DOHH2 (cell line): ENCODE measurements around the gene SEPTIN11.
A peak's percentile ranks its signal among the peaks of the same experiment; 100 is the strongest.

Experiments
- H3F3A ChIP-seq: fragments of 200-600 bp; sonication (generic), shearing (Covaris generic); 2 replicates; pipeline ENCODE4 v1.6.0; 2016; ENCODE audit warnings: antibody characterized with exemption, mild to moderate bottlenecking; ENCODE audit not compliant: control insufficient read depth, insufficient read depth
- H3K27ac ChIP-seq: fragments of 200-600 bp; sonication (generic); 2 replicates; pipeline ENCODE4 v1.5.1; 2014; ENCODE audit warnings: low read depth, mild to moderate bottlenecking, low read length, moderate library complexity
- H3K27me3 ChIP-seq: fragments of 200-600 bp; sonication (generic); 2 replicates; pipeline ENCODE4 v1.6.1; 2014; ENCODE audit warnings: mild to moderate bottlenecking, low read length, mixed read lengths; ENCODE audit not compliant: control insufficient read depth
- H3K36me3 ChIP-seq: fragments of 200-600 bp; sonication (generic); 2 replicates; pipeline ENCODE4 v1.6.1; 2014; ENCODE audit warnings: mild to moderate bottlenecking, low read length, moderate library complexity, mixed read lengths; ENCODE audit not compliant: control insufficient read depth
- H3K4me1 ChIP-seq: fragments of 200-600 bp; sonication (generic); 2 replicates; pipeline ENCODE4 v1.6.1; 2014; ENCODE audit warnings: mild to moderate bottlenecking, low read length, mixed read lengths; ENCODE audit not compliant: control insufficient read depth
- H3K4me2 ChIP-seq: fragments of 200-600 bp; sonication (generic); 2 replicates; pipeline ENCODE4 v1.6.0; 2014; ENCODE audit warnings: mild to moderate bottlenecking, low read length, moderate library complexity
- H3K4me3 ChIP-seq: fragments of 200-600 bp; sonication (generic); 2 replicates; pipeline ENCODE4 v1.5.1; 2014; ENCODE audit warnings: mild to moderate bottlenecking, low read length, mixed read lengths
- H3K79me2 ChIP-seq: fragments of 200-600 bp; sonication (generic); 2 replicates; pipeline ENCODE4 v1.6.1; 2014; ENCODE audit warnings: mild to moderate bottlenecking, low read length, mixed read lengths; ENCODE audit not compliant: control insufficient read depth
- H3K9me2 ChIP-seq: fragments of 200-600 bp; sonication (generic); replicated peaks from 2 replicates; pipeline ENCODE4 v1.6.1; 2014; ENCODE audit warnings: mild to moderate bottlenecking, low read length, mixed read lengths; ENCODE audit not compliant: control insufficient read depth
- H3K9me3 ChIP-seq: fragments of 200-600 bp; sonication (generic); 2 replicates; pipeline ENCODE4 v1.6.1; 2014; ENCODE audit warnings: antibody characterized with exemption, low read length, mixed read lengths; ENCODE audit not compliant: control insufficient read depth, insufficient read depth
- H4K20me1 ChIP-seq: fragments of 200-600 bp; sonication (generic); 2 replicates; pipeline ENCODE4 v1.6.0; 2014; ENCODE audit warnings: low read depth, mild to moderate bottlenecking, antibody characterized with exemption, low read length, moderate library complexity; ENCODE audit not compliant: control insufficient read depth, insufficient read depth
- CTCF ChIP-seq: fragments of 200-600 bp; sonication (generic); IDR thresholded peaks from one replicate; pipeline ENCODE4 v1.5.1; 2014; ENCODE audit warnings: antibody characterized with exemption, mild to moderate bottlenecking, low read depth, low read length; ENCODE audit not compliant: poor library complexity, severe bottlenecking
- EZH2phosphoT487 ChIP-seq: fragments of 200-600 bp; sonication (generic); IDR thresholded peaks from 2 replicates; pipeline ENCODE4 v1.6.1; 2017; ENCODE audit warnings: borderline replicate concordance, mild to moderate bottlenecking, antibody characterized with exemption, low read length, moderate library complexity, mixed read lengths

Gene SEPTIN11

GRCh38 chr4:76948443-76949275 lies 893 bp upstream of the SEPTIN11 start:
- Histone ChIP-seq H3K79me2 (peaks cover 41% of the 10 kb centered on the region), H3K27ac (no peak overlapping the region), H4K20me1 (peaks cover 6% of the 10 kb centered on the region; the same call in 1 of the 2 replicates), H3K4me3 (peak overlapping the region; percentile 97), H3F3A (no peaks in the 10 kb centered on the region), H3K27me3 (no peaks in the 10 kb centered on the region), H3K9me2 (no peaks in the 10 kb centered on the region), H3K4me1 (peaks cover 16% of the 10 kb centered on the region), H3K36me3 (no peaks in the 10 kb centered on the region), H3K4me2 (peak overlapping the region; percentile 78), H3K9me3 (no peaks in the 10 kb centered on the region)
- TF ChIP-seq EZH2phosphoT487 (no peak), CTCF (no peak)

GRCh38 chr4:76950052-76950955 lies 752 bp downstream of the SEPTIN11 start:
- Histone ChIP-seq H3K9me3 (no peaks in the 10 kb centered on the region), H4K20me1 (peaks cover 6% of the 10 kb centered on the region; the same call in 1 of the 2 replicates), H3K79me2 (peaks cover 56% of the 10 kb centered on the region), H3K4me1 (peaks cover 16% of the 10 kb centered on the region), H3K4me2 (peak overlapping the region; percentile 78), H3K27ac (peak overlapping the region; percentile 23), H3K27me3 (no peaks in the 10 kb centered on the region), H3K4me3 (peak overlapping the region; percentile 97), H3F3A (no peaks in the 10 kb centered on the region), H3K9me2 (no peaks in the 10 kb centered on the region), H3K36me3 (no peaks in the 10 kb centered on the region)
- TF ChIP-seq EZH2phosphoT487 (no peak), CTCF (no peak)

GRCh38 chr4:76950956-76951671 lies 1.6 kb downstream of the SEPTIN11 start:
- Histone ChIP-seq H3K4me3 (peak overlapping the region; percentile 97), H3K79me2 (peaks cover 62% of the 10 kb centered on the region), H3K4me1 (peaks cover 16% of the 10 kb centered on the region), H3K9me2 (no peaks in the 10 kb centered on the region), H4K20me1 (peaks cover 6% of the 10 kb centered on the region; the same call in 1 of the 2 replicates), H3K27me3 (no peaks in the 10 kb centered on the region), H3K27ac (peak overlapping the region; percentile 23; the same call in 1 of the 2 replicates), H3F3A (no peaks in the 10 kb centered on the region), H3K9me3 (no peaks in the 10 kb centered on the region), H3K36me3 (no peaks in the 10 kb centered on the region), H3K4me2 (peak overlapping the region; percentile 78)
- no peak for TF ChIP-seq CTCF
- no peak for TF ChIP-seq EZH2phosphoT487
